ENCODE data around the gene OSCP1. TPM values are rescaled to one million over a fixed set of nuclear protein-coding genes. Genes with fewer than 3 reads are reported as not detected.

Gene OSCP1
- total RNA-seq, 1 donor from 2014 or later = 5.2 TPM

GRCh38 chr1:36386265-36387140, 63.7 kb downstream of the OSCP1 start:
- Histone ChIP-seq H3K4me1 (peaks cover 47% of the 10 kb centered on the region), H3K27me3 (no peaks in the 10 kb centered on the region), H3K4me3 (peak overlapping the region; percentile 47 to 67), H3K27ac (peak overlapping the region; percentile 99), H3K9me3 (no peaks in the 10 kb centered on the region), H3K36me3 (peaks cover 0 to 14% of the 10 kb centered on the region in 2 donors)
- TF ChIP-seq, protein P1, sequence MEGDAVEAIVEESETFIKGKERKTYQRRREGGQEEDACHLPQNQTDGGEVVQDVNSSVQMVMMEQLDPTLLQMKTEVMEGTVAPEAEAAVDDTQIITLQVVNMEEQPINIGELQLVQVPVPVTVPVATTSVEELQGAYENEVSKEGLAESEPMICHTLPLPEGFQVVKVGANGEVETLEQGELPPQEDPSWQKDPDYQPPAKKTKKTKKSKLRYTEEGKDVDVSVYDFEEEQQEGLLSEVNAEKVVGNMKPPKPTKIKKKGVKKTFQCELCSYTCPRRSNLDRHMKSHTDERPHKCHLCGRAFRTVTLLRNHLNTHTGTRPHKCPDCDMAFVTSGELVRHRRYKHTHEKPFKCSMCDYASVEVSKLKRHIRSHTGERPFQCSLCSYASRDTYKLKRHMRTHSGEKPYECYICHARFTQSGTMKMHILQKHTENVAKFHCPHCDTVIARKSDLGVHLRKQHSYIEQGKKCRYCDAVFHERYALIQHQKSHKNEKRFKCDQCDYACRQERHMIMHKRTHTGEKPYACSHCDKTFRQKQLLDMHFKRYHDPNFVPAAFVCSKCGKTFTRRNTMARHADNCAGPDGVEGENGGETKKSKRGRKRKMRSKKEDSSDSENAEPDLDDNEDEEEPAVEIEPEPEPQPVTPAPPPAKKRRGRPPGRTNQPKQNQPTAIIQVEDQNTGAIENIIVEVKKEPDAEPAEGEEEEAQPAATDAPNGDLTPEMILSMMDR (IDR thresholded peaks at IDR 0.05) = no peak
- TF ChIP-seq POLR2A (IDR thresholded peaks at IDR 0.05) (peak; percentile 56 to 70), POLR2AphosphoS5 (IDR thresholded peaks at IDR 0.05; ENCODE audit: insufficient read depth in 1 of 2, low read depth in 1 of 2) (peak; percentile 97)
- intact Hi-C loops (cut with DNase I) = loop anchor here (10.0 kb wide), 1 partner anchor 232 kb away; the partner anchor contains the start of gene MAP7D1
- DNase-seq (ENCODE audit: extremely low spot score in 2 of 2) = peak in 1 of 2 donors; percentile 100

DNA sequence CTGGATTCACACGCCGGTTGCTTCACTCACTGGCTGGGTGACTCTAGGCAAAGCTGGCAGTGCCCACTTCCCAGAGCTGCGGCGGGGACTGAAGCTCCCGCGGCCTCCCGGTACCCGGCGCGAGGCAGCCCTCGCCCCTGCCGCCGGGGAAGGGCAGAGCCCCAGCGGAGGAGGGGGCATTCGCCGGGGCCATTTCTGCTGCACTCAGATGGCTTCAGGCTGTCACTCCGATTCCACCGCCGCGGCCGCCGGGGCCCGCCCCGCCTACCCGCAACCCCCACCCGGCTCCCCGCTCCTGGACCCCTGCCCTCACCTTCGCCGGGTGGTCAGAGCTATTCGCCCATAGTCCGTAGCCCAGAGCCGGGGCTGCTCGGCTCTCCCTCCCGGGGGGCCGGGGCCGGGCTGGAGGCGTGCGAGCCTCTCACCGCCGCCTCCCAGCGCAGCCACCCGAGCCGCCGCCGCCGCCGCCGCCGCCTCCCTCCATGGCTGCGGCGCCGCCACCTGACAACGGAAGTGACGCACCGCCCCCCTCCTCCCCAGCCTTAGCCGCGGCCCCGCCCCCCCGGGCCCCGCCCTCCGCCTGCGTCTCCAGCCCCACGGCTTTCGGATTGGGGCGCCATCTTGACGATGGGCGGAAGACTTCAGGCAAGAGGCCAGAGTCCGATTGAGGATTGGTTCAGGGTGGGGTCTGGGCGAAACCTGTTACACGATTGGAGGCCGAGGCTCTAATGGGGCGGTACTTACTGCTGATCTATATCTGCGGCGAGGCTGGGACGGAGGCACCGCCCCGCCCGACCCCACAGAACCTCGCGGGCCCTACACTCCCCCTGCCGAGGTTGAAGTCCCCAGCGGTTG, 64.6 kb downstream of the OSCP1 start, which contains the start of gene STK40:
Gene STK40 (minus strand): TSS at position 515 of the 855 bp plus-strand sequence. CDS start 24,592 bp downstream, outside the sequence.
- Histone ChIP-seq H3K27ac (peak within 1 kb of the TSS; percentile 99), H3K27me3 (no peaks in the 10 kb centered on the region), H3K4me1 (peaks cover 47% of the 10 kb centered on the region), H3K36me3 (peaks cover 0 to 8% of the 10 kb centered on the region in 2 donors), H3K4me3 (peak within 1 kb of the TSS; percentile 67 to 95), H3K9me3 (no peaks in the 10 kb centered on the region)
- DNase-seq (ENCODE audit: extremely low spot score in 2 of 2) = peak in 1 of 2 donors; percentile 100
- intact Hi-C loops (cut with DNase I) = loop anchor here (10.0 kb wide), 1 partner anchor 231 kb away; the partner anchor contains the start of gene MAP7D1
- TF ChIP-seq, protein P1 (IDR thresholded peaks at IDR 0.05) = no peak
- TF ChIP-seq POLR2A (IDR thresholded peaks at IDR 0.05) = peak in 1 of 2 donors; percentile 96

DNA sequence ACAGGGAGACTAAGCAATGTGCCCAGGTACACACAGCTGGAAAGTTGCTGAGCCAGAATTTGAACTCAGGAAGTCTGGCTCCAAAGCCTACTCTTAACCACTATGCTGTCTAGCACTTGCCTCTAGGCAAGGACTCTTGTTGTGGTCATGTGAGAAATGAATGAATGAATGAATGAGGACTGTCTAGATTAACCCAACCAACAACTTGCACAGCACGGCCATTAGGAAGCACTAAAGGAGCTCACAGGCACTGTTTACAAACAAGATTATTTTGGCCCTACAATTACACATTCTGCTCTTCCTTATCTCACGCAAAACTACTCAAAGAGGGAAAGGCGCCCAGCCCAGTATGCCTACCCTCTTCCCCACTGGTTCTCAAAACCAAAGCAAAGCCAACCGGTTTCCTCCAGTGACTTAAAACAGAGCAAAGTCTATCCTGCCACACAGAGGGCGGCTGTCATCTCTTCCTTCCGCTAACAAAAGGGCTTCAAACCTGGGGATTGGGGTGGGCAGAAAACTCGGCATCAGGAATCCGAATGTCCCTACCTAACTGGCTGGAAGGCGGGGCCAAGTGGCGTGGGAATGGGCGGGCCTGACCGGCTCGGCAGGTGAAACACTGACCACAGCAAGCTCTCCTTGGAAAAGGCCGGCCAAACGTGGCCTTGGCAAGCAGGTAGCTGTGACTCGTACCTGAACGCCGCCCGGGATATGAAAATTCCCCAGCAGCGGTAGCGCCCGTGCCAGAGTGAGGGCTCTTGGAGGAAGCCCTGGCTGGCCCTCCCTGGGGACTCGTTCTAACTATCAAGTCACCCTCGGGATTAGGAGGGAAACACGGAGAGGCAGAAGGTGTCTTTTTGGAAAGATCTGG, 65.5 kb downstream of the OSCP1 start:
- no peak for DNase-seq (ENCODE audit: extremely low spot score in 2 of 2)
- Histone ChIP-seq H3K36me3 (peaks cover 0 to 3% of the 10 kb centered on the region in 2 donors), H3K4me1 (peaks cover 53% of the 10 kb centered on the region), H3K4me3 (peak overlapping the region; percentile 67 to 95), H3K27me3 (no peaks in the 10 kb centered on the region), H3K9me3 (no peaks in the 10 kb centered on the region), H3K27ac (peak overlapping the region; percentile 99)
- intact Hi-C loops (cut with DNase I) = loop anchor here (10.0 kb wide), 1 partner anchor 230 kb away; the partner anchor contains the start of gene MAP7D1
- peak in 1 of 2 donors; percentile 32 for TF ChIP-seq POLR2AphosphoS5 (IDR thresholded peaks at IDR 0.05; ENCODE audit: insufficient read depth in 1 of 2, low read depth in 1 of 2)
- TF ChIP-seq, protein P1 (IDR thresholded peaks at IDR 0.05) = no peak

- peaks cover 53% of the 10 kb centered on the region for H3K4me1 ChIP-seq
- no peak for DNase-seq (ENCODE audit: extremely low spot score in 2 of 2)
- H3K27me3 ChIP-seq = no peaks in the 10 kb centered on the region
- TF ChIP-seq POLR2AphosphoS5 (IDR thresholded peaks at IDR 0.05; ENCODE audit: insufficient read depth in 1 of 2, low read depth in 1 of 2) = no peak
- TF ChIP-seq, protein P1 (IDR thresholded peaks at IDR 0.05) = no peak
- TF ChIP-seq POLR2A (IDR thresholded peaks at IDR 0.05) = no peak
- intact Hi-C loops (cut with DNase I) = loop anchor here (10.0 kb wide), 1 partner anchor 228 kb away; the partner anchor contains the start of gene MAP7D1
- no peak overlapping the region for H3K27ac ChIP-seq
- no peak overlapping the region for H3K4me3 ChIP-seq
- no peaks in the 10 kb centered on the region for H3K9me3 ChIP-seq
- H3K36me3 ChIP-seq = peaks cover 0 to 3% of the 10 kb centered on the region in 2 donors
Observed at GRCh38 chr1:36383240-36383639, 67.0 kb downstream of the OSCP1 start.

All from vagina (tissue), 2 donors.